Fibroblast of peridontal ligament (primary cell): ENCODE data around the gene LRRC26.

Experiments
- DNase-seq: peaks from one replicate; pipeline ENCODE4 v3.0.0-alpha.2; 2010; ENCODE audit errors: extremely low read depth

The LRRC26 gene

DNA sequence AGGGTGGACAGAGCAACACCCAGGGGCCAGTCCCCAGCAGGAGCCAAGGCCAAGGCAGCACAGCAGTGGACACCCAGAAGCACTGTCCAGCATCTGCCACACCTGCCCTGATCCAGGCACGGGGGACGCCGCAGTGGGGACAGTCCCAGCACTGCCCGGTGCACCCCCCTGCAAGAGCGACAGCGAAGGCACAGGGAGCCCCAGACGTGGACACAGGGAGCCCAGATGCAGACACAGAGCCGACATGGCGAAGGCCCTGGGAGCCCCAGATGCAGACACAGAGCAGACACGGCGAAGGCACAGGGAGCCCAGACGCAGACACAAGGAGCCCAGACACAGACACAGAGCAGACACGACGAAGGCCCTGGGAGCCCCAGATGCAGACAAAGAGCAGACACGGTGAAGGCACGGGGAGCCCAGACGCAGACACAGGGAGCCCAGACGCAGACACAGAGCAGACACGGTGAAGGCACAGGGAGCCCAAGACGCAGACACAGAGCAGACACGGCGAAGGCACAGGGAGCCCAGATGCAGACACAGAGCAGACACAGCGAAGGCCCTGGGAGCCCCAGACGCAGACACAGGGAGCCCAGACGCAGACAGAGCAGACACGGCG lies 14.2 kb upstream of the LRRC26 start:
- no peak for DNase-seq

- DNase-seq, result no peak
These were observed 13.0 kb upstream of the LRRC26 start for GRCh38 chr9:137182836-137183235.

DNA sequence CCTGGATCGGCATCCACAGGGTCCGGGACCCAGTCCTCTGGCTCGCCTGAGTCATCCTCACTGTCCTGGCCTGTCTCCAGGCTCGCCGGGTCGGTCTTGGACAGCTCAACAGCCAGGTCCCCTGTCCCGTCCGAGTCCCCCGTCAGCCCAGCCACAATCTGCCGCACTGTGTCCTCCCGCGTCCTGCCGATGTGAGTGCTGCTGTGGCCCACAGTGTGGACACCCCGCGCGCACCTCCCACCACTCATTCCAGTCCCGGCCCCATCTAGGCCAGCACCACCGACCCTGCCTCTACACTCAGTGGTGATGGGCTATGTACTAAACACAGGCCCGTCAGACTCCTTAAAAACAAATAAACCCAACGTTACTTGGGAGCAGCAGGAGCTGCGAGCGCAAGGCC lies 11.8 kb upstream of the LRRC26 start:
- DNase-seq, result no peak

DNA sequence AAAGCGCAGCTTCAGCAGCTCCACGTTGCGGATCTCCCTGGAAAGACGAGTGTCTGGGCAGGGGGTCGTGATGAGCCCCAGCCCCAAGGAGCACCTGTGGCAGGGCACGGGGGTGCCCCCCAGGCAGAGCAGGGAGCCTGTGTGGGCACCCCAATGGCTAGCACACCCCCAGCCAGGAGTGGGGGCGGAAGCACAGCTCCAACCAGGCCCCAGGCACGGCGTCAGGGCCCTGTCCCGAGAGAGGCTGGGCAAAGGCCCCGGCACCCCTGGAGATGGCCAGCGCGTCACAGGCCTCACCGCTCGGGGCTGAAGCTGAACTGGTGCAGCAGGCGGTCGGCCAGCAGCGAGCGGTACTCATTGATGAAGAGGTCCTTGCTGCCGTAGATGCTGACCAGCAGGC lies 10.6 kb upstream of the LRRC26 start:
- no peak for DNase-seq

- DNase-seq, result no peak
These were observed 9.9 kb upstream of the LRRC26 start for GRCh38 chr9:137179761-137180160.

DNA sequence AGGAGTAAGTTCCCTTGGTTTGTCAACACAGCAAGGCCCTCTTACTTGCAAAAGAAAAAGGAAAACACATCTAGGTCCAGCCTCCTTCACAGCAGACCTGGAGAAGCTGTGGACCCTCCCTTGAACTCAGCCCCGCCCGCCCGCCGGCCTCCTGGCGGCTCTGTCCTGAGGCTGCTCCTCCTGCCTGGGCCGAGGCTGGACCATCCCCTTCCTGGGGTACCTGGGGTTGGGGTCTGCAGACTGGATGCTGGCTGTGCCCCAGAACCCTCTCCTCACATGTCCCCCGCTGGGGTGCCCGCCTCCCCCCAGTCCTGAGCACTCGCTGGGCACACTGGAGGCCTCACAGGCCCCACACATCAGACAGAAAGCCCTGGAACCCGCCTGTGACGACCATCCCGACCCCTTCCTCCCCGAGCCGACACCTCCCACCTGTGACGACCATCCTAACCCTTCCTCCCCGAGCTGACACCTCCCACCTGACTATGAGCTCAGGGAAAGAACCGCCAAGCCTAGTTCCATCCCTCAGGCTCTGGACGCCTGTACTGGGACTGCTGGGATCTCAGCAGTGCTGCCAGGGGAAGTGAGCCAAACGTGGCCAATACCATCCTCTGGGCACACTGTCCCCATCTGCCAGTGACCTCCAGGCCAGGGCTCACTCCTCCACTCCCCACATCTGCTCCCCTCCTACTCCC lies 9.2 kb upstream of the LRRC26 start:
- DNase-seq, result no peak

DNA sequence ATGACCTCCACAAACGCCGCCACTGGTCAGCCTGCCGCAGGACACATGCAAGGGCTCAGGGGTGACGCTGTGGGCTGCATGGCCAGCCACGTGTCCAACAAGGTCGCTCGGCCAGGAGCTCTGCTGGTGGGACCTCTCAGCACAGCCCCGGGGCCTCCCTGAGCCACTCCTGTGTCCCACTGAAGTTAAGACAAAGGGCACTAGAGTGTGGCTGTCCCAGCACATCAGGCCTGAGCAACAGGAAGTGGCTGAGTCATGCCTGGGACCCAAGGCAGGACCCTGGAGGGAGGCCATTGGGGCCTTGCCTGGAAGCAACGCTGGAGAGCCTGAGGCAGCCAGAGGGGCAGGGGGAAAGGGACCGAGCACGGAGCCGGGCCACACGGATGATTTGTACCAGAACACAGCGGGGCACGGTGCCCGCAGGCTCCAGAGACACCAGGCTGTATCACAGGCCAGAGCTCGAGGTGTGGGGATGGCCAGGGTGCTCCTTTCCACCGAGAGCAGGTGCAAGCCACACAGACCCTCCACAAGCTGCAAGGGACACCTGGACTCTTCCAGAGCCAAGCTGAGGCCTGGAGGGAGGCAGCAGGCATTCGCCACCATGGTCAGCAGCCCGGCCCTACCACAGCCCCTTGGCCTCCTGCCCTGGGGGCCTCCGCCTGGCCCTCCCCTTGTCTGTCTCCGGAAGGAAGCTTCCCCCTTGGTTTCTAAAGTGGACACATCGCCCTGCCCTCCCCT lies 8.5 kb upstream of the LRRC26 start:
- DNase-seq, result no peak

DNA sequence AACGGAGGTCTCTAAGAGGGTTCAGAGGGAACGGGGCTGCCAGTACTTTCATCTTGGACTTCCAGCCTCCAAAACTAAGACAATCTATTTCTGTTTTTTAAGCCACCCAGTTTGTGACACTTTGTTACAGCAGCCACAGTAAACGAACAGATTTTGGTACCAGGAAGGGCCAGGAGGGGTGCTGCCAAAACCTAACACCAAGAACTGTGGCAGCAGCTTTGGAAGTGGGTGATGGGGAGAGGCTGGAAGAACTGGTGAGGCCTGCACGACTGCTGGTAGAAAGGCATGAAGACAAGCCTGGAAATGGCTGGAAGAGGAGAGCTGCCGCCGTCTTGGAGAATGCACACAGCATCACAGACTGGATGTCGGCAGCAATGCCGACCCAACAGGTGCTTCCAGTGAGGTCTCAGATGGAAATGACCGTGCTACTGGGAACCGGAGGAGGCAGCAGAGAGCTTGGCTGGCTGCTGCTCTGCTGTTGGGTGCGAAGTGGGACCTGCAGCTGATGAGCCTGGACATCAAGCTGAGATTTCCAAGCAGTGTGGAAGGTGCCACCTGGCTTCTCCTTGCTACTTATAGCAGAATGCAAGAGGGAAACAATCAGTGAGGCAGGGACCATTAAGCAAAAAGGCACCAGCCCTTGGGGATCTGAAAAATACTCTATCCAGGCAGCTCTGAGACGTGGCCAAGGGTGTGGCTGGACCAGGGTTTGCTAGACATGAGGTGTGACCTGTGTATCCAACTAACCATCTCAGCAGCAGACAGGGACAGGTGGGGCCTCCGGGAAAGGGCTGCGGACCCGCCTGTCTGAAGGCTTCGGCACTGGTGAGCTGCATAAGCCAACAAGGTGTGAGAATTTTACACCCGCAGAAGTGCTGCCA lies 6.7 kb upstream of the LRRC26 start:
- no peak for DNase-seq

DNA sequence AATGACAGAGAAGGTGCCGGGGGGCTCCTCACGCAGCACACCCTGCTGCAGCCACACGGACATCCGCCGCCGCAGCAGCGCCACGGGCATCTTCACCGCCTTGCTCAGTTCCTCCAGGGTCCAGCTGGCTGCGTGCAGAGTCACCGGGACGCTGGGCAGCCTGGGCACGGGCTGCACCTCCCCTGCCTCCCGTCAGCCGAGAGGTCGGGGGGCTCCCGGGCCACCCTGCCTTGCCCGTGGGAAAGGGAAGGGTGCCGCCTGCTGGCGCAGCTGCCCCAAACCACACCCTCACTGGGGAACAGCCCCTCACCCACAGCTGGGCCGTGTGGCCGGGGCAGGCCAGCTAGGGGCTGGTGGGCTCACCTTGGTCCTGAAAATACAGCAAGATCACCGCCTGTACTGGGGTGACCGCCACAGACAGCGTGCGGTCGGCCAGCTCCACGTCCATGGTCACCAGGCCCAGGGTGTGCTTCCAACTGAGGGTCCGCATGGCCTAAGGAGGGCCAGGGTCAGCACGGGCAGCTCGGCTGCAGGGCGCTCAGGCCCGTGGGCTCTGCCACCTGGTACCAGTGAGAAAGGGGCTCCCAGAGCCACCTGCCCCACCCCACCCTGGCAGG lies 5.6 kb upstream of the LRRC26 start:
- DNase-seq, result no peak

DNA sequence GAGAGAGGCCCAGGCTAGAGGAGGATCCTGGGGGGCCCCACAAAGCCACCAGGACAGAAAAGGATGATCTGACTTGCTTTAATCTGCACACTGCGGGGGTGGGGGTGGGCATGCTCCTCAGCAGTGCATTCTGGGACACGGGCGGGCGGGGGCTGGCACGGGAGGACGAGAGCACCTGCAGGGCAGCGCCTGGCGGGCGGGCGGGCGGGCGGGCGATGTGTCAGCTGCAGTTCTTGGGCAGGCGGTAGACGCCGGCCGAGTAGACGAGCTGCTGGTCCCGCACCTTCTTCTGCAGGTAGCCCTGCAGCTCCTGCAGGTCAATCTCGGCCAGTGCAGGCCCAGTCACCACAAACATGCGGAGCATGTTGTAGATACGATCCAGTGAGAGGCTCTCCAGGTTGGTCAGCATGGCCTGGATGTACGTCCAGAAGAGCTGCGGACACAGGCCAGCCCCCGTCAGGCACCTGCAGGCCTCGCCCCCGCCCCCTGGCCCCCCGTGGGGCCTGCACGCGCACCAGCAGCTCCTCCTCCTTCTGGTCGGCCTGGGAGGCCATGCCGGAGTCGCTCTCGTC lies 5.0 kb upstream of the LRRC26 start:
- no peak for DNase-seq

GRCh38 chr9:137173796-137174664 lies 4.2 kb upstream of the LRRC26 start:
- no peak for DNase-seq

- DNase-seq, result no peak
These were observed 3.3 kb upstream of the LRRC26 start for GRCh38 chr9:137172901-137173795.

GRCh38 chr9:137171149-137171900 lies 1.5 kb upstream of the LRRC26 start:
- no peak for DNase-seq

GRCh38 chr9:137170486-137171148 lies 766 bp upstream of the LRRC26 start:
- no peak for DNase-seq

DNA sequence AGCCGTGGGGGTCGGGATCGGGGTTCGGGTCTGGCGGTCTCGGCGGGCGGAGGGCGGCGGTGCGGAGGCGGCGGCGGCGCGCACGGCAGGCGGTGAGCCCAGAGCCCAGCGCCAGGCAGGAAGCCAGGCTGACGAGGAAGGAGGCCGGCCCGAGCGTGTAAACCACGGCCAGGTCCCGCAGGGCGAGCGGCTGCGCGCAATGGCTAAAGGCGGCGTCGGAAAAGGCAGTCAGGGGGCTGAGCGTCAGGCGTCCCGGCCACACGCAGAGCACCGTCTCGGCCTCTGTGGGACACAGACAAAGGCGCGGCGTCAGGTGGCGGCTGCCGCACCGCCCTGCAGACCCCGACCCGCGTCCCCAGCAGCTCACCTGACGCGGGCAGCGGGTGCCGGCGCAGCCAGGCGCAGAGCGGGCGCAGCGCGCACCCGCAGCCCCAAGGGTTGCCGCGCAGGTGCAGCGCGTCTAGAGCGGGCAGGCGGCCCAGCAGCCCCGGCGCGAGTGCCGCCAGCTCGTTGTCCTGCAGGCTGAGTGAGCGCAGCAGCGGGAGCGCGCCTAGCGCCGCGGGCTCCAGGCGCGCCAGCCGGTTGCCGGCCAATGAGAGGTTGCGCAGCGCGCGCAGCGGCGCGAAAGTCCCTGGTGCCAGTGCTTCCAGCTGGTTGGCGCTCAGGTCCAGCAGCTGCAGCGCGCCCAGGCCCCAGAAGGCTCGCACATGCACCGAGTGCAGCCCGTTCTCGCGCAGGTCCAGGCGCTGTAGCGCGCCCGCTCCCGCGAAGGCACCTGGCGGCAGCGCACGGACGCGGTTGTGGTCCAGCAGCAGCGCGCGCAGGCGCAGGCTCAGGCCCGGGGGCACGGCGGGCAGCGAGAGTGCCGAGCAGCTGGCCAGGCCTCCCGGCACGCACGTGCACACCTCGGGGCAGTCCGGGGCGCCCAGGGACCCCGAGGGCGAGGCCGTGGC lies 671 bp downstream of the LRRC26 start:
- no peak for DNase-seq

- no peak for DNase-seq
These were observed 1.3 kb downstream of the LRRC26 start for GRCh38 chr9:137168573-137168903.
